ENCODE results near the gene ORC6.

DNA sequence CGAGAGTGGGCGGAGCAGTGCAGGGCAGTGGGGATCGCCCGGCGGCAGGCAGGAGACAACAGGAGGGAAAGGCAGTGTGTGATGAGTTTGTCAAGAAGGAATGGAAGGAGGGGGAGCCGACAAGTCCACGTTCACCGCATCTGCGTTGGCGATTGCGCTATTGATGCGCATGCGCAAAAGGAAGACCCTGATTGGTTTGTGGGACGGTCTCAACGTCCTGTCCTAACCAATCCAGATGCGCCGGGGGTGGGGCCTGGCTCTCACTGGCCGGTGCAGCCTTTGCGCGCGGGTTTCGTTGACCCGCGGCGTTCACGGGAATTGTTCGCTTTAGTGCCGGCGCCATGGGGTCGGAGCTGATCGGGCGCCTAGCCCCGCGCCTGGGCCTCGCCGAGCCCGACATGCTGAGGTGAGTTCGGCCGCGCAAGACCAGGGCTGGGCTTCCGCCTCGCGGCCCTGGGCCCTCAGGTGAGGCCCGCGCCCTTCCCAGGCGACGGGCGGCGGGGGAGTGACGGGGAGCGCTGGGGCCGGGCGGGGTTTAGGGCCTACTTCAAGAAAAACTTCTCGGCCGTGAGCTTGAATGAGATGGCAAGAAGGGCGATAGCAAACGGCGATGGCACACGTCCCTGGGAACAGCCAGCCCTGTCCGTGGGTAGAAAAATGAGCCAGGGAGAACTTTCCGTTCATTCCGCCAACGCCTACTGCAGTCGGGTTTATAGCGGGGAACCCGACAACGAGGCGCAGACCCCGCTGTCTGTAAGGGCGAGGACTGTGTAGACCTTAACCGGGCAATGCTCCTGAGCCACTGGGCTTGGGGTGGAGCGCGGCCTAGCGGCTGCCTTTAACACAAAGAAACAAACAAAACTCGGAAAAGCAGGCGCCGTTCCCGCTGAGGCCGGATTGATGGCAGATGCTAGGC is at the start of gene ORC6:
- TF ChIP-seq, protein P1, sequence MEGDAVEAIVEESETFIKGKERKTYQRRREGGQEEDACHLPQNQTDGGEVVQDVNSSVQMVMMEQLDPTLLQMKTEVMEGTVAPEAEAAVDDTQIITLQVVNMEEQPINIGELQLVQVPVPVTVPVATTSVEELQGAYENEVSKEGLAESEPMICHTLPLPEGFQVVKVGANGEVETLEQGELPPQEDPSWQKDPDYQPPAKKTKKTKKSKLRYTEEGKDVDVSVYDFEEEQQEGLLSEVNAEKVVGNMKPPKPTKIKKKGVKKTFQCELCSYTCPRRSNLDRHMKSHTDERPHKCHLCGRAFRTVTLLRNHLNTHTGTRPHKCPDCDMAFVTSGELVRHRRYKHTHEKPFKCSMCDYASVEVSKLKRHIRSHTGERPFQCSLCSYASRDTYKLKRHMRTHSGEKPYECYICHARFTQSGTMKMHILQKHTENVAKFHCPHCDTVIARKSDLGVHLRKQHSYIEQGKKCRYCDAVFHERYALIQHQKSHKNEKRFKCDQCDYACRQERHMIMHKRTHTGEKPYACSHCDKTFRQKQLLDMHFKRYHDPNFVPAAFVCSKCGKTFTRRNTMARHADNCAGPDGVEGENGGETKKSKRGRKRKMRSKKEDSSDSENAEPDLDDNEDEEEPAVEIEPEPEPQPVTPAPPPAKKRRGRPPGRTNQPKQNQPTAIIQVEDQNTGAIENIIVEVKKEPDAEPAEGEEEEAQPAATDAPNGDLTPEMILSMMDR (IDR thresholded peaks at IDR 0.05), result peak; percentile 60
- no peak for TF ChIP-seq EZH2phosphoT487 (IDR thresholded peaks at IDR 0.05)

Data from neural progenitor cell (in vitro differentiated cells).